H1 (cell line): Measurements from ENCODE around the gene SYP. TPM values are rescaled to one million over a fixed set of nuclear protein-coding genes. Genes with fewer than 3 reads are reported as not detected.
"Not testable (repeated sequence)": the region's sequence is repeated elsewhere in the genome, so short reads cannot be mapped to it uniquely, and the experiment has no call there.

Experiments
- CTCF ChIA-PET: fragments of 300-600 bp; sonication (Branson Sonifier 250); formaldehyde crosslinking; loops from one replicate; lab custom pipeline; 2021; ENCODE audit not compliant: partially characterized antibody; lab: Charles Lee
- POLR2A ChIA-PET: fragments of 300-600 bp; sonication (Branson Sonifier 250); formaldehyde crosslinking; loops from one replicate; lab custom pipeline; 2021; ENCODE audit warnings: inconsistent platforms; ENCODE audit not compliant: partially characterized antibody; lab: Charles Lee
- DNase-seq, 2 experiments: peaks; one replicate each; pipeline versions ENCODE4 v3.0.0 to v3.0.0-alpha.2; 2010 to 2022; ENCODE audit warnings: low spot score in 2 of 2, low read depth in 1 of 2, mixed read lengths in 1 of 2
- FAIRE-seq: peaks from 2 replicates; lab custom pipeline; 2011; peaks lifted over from hg19 to GRCh38; lab: Jason Lieb, UNC
- H2AFZ ChIP-seq: 2 replicates; pipeline ENCODE4 v1.8.1; 2012; ENCODE audit warnings: low read length, inconsistent platforms
- H2AK5ac ChIP-seq: 2 replicates; pipeline ENCODE4 v1.6.1; 2013; ENCODE audit warnings: low read depth, low read length
- H2BK120ac ChIP-seq: replicated peaks from 2 replicates; pipeline ENCODE3; 2013; ENCODE audit warnings: low read depth, low read length, inconsistent platforms
- H2BK12ac ChIP-seq: 2 replicates; pipeline ENCODE4 v1.6.1; 2013; ENCODE audit warnings: low read depth, low read length
- H2BK15ac ChIP-seq: 2 replicates; pipeline ENCODE4 v1.6.1; 2013; ENCODE audit warnings: low read length
- H2BK20ac ChIP-seq: 2 replicates; pipeline ENCODE4 v1.6.1; 2013; ENCODE audit warnings: low read length
- H2BK5ac ChIP-seq: 2 replicates; pipeline ENCODE4 v1.6.1; 2013; ENCODE audit warnings: low read depth, low read length
- H3K14ac ChIP-seq: 2 replicates; pipeline ENCODE4 v1.6.1; 2013; ENCODE audit warnings: inconsistent platforms; ENCODE audit not compliant: insufficient read length
- H3K18ac ChIP-seq: 2 replicates; pipeline ENCODE4 v1.6.1; 2013; ENCODE audit warnings: low read length; ENCODE audit errors: extremely low read depth
- H3K23ac ChIP-seq: 2 replicates; pipeline ENCODE4 v1.6.1; 2013; ENCODE audit warnings: inconsistent platforms; ENCODE audit not compliant: insufficient read length
- H3K23me2 ChIP-seq: 2 replicates; pipeline ENCODE4 v1.6.1; 2013; ENCODE audit warnings: low read depth, low read length
- H3K27ac ChIP-seq: 2 replicates; pipeline ENCODE4 v1.6.1; 2011; ENCODE audit warnings: low read depth, low read length, inconsistent platforms
- H3K27me3 ChIP-seq, 4 experiments: replicated peaks in 1 of 4; 1 replicate in 1 of 4; 2 replicates in 3 of 4; pipeline versions ENCODE4 v1.6.1 to v1.8.1; 2011 to 2013; ENCODE audit warnings: low read length in 3 of 4, mild to moderate bottlenecking in 3 of 4, inconsistent platforms in 2 of 4, mixed read lengths in 2 of 4, moderate library complexity in 1 of 4; ENCODE audit not compliant: control insufficient read depth in 3 of 4, insufficient read depth in 3 of 4; ENCODE audit errors: extremely low read depth in 1 of 4
- H3K36me3 ChIP-seq, 4 experiments: 2 replicates each; pipeline versions ENCODE4 v1.6.1 to v1.8.1; 2011 to 2013; ENCODE audit warnings: mild to moderate bottlenecking in 4 of 4, low read length in 3 of 4, moderate library complexity in 2 of 4, control low read depth in 1 of 4, inconsistent platforms in 1 of 4; ENCODE audit not compliant: insufficient read depth in 4 of 4, control insufficient read depth in 2 of 4
- H3K4ac ChIP-seq: replicated peaks from 2 replicates; pipeline ENCODE3; 2013; ENCODE audit warnings: low read length, low read depth, mixed read lengths, inconsistent platforms; ENCODE audit not compliant: insufficient read length
- H3K4me1 ChIP-seq, 4 experiments: replicated peaks in 1 of 4; 1 replicate in 1 of 4; 2 replicates in 3 of 4; pipeline versions ENCODE4 v1.6.1 to v1.8.1; 2011 to 2013; ENCODE audit warnings: low read length in 3 of 4, inconsistent platforms in 2 of 4, mixed read lengths in 1 of 4; ENCODE audit not compliant: insufficient read depth in 4 of 4, control insufficient read depth in 3 of 4
- H3K4me2 ChIP-seq, 2 experiments: 2 replicates each; pipeline versions ENCODE4 v1.6.1 to v1.8.1; 2011 to 2013; ENCODE audit warnings: low read depth in 2 of 2, low read length in 2 of 2, control low read depth in 1 of 2, inconsistent platforms in 1 of 2, mild to moderate bottlenecking in 1 of 2; ENCODE audit not compliant: insufficient read depth in 1 of 2
- H3K4me3 ChIP-seq, 4 experiments: fragments of 200-600, 300-600 bp in 1 of 4; sonication (generic), shearing (Covaris generic), sonication (Bioruptor Twin) in 1 of 4; 2 replicates each; pipeline versions ENCODE4 v1.5.1 to v1.8.1; 2011 to 2016; ENCODE audit warnings: low read length in 4 of 4, low read depth in 3 of 4, control low read depth in 2 of 4, inconsistent platforms in 2 of 4, mild to moderate bottlenecking in 2 of 4, mixed read lengths in 1 of 4, moderate library complexity in 1 of 4; ENCODE audit not compliant: insufficient read depth in 2 of 4; ENCODE audit errors: extremely low read depth in 1 of 4
- H3K56ac ChIP-seq: replicated peaks from 2 replicates; pipeline ENCODE3; 2013; ENCODE audit warnings: low read depth, mild to moderate bottlenecking, mixed read lengths, low read length, inconsistent platforms; ENCODE audit not compliant: insufficient read length
- H3K79me1 ChIP-seq: 2 replicates; pipeline ENCODE4 v1.6.1; 2013; ENCODE audit warnings: low read depth, low read length, control low read depth
- H3K79me2 ChIP-seq, 2 experiments: 2 replicates each; pipeline versions ENCODE4 v1.6.1 to v1.8.1; 2012 to 2013; ENCODE audit warnings: low read length in 2 of 2, mild to moderate bottlenecking in 2 of 2, inconsistent platforms in 1 of 2; ENCODE audit not compliant: insufficient read depth in 2 of 2, control insufficient read depth in 1 of 2
- H3K9ac ChIP-seq, 4 experiments: replicated peaks in 1 of 4; 1 replicate in 1 of 4; 2 replicates in 3 of 4; pipeline versions ENCODE4 v1.6.1 to v1.8.1; 2011 to 2013; ENCODE audit warnings: low read depth in 3 of 4, low read length in 3 of 4, control low read depth in 2 of 4, mild to moderate bottlenecking in 2 of 4, moderate library complexity in 2 of 4, inconsistent platforms in 1 of 4; ENCODE audit errors: extremely low read depth in 1 of 4
- H3K9me3 ChIP-seq, 2 experiments: 2 replicates each; pipeline versions ENCODE4 v1.6.1 to v1.8.1; 2012 to 2013; ENCODE audit warnings: mild to moderate bottlenecking in 2 of 2, moderate library complexity in 2 of 2, control low read depth in 1 of 2, inconsistent platforms in 1 of 2, low read depth in 1 of 2, low read length in 1 of 2, mixed read lengths in 1 of 2; ENCODE audit not compliant: insufficient read depth in 2 of 2
- H4K20me1 ChIP-seq, 2 experiments: replicated peaks in 1 of 2; 2 replicates each; pipeline versions ENCODE3 to v1.8.1; 2011 to 2013; ENCODE audit warnings: inconsistent platforms in 2 of 2, low read length in 2 of 2, mild to moderate bottlenecking in 1 of 2; ENCODE audit not compliant: insufficient read depth in 2 of 2, control insufficient read depth in 1 of 2
- H4K5ac ChIP-seq: 2 replicates; pipeline ENCODE4 v1.6.1; 2013; ENCODE audit warnings: low read length, low read depth, mixed read lengths, inconsistent platforms; ENCODE audit not compliant: insufficient read length
- H4K8ac ChIP-seq: 2 replicates; pipeline ENCODE4 v1.8.0; 2013; ENCODE audit warnings: mild to moderate bottlenecking, moderate library complexity, low read length, inconsistent platforms; ENCODE audit not compliant: insufficient read depth; ENCODE audit errors: extremely low read depth
- H4K91ac ChIP-seq: replicated peaks from 2 replicates; pipeline ENCODE3; 2013; ENCODE audit warnings: low read length, mixed read lengths, inconsistent platforms; ENCODE audit not compliant: insufficient read length
- WGBS, 2 experiments: shearing (Covaris generic) in 1 of 2; methylation state at CpG; one replicate each; pipeline versions ENCODE4 v1.1.6 to v1.1.7; 2013 to 2015; ENCODE audit warnings: low lambda C conversion rate in 2 of 2, mixed read lengths in 2 of 2, inconsistent platforms in 1 of 2, low coverage in 1 of 2, missing lambda C conversion rate in 1 of 2; ENCODE audit not compliant: insufficient replicate concordance in 2 of 2, insufficient coverage in 1 of 2, insufficient read length in 1 of 2; ENCODE audit errors: extremely low coverage in 1 of 2, missing lambda C conversion rate in 1 of 2; 5-methylcytosine and 5-hydroxymethylcytosine counted together
- polyA plus RNA-seq, 7 experiments: library from polyadenylated mRNA; depleted of rRNA in 3 of 7; stranded (reverse) in 5 of 7; unstranded in 2 of 7; fragments of >200 nt in 5 of 7; fragments of 200-250 nt in 2 of 7; gene quantifications; 1 replicate in 5 of 7; 2 replicates in 1 of 7; 4 replicates in 1 of 7; pipeline versions ENCODE4 v1.2.1 to v1.2.3, GENCODE V29; 2011 to 2013; ENCODE audit warnings: missing spikeins in 2 of 7, mixed read lengths in 2 of 7
- total RNA-seq: library from RNA; stranded (reverse); fragmentation: NEBNext Ultra II Directional; extraction: Animal tissue kit (Norgen Biotek cat#: 25700); gene quantifications from 2 replicates; pipeline ENCODE4 v1.2.1, GENCODE V29; 2021

Gene SYP
- total and polyA plus RNA-seq, 2 of the 8 experiments (the other 6 are each of a cell fraction or from before 2014, with no cell fraction given) = 4.3 to 10.8 TPM

DNA sequence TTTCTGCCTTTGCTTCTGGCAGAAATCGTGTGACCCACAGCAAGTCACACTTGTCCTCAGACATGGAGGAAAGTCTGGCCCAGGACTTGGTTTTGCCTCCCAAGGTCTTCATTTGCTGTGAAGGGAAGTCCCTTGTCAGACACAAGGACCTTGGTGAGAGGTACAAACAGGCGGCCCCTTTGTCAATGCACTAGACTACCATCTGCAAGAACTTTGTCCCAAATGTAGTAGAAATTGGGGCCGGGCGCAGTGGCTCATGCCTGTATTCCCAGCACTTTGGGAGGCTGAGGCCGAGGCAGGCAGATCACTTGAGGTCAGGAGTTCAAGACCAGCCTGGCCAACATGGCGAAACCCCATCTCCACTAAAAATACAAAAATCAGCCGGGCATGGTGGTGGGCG is 26.4 kb downstream of the SYP start:
- POLR2A ChIA-PET, H2BK120ac ChIP-seq, DNase-seq, H3K4me2 ChIP-seq, H3K4me1 ChIP-seq, H2BK12ac ChIP-seq, H3K9ac ChIP-seq, H3K4ac ChIP-seq, H4K91ac ChIP-seq, H3K79me2 ChIP-seq, H3K27ac ChIP-seq, H3K27me3 ChIP-seq, H3K23ac ChIP-seq, H3K56ac ChIP-seq, H2BK15ac ChIP-seq, H2BK20ac ChIP-seq, H3K4me3 ChIP-seq, H4K5ac ChIP-seq, H2BK5ac ChIP-seq, H3K9me3 ChIP-seq, H3K18ac ChIP-seq, H3K14ac ChIP-seq, H4K8ac ChIP-seq, H2AFZ ChIP-seq, FAIRE-seq, H2AK5ac ChIP-seq, H4K20me1 ChIP-seq, H3K23me2 ChIP-seq, H3K79me1 ChIP-seq: not testable (repeated sequence)
- WGBS, 2 experiments = 85% methylated on average over 5 of the region's 8 CpGs; no CpG with 5 or more reads in 1 of the 2 experiments
- CTCF ChIA-PET = interaction anchor here (2.2 kb wide), 1 partner anchor 9 kb away, joined by 7 read pairs; no protein-coding TSS in a partner anchor
- peaks cover 0 to 12% (median 1%) of the 10 kb centered on the region in 4 experiments; a peak in 5 of 8 replicates for H3K36me3 ChIP-seq
